Activated T-helper 1 cell treated with Interleukin-2 at 50 U/mL for 16 hours (primary cell): Measurements from ENCODE around the gene RAB34.

Experiments
- DNase-seq: peaks from one replicate; pipeline ENCODE4 v3.0.0-alpha.2; 2020; ENCODE audit warnings: low read depth

The RAB34 gene

GRCh38 chr17:28717578-28718332 lies at the start of gene RAB34:
Gene RAB34 (minus strand): TSS chr17:28717868. CDS start chr17:28717266, 602 bp downstream.
- no peak for DNase-seq

- no peak for DNase-seq
Observed at GRCh38 chr17:28765038-28765437, 47.4 kb upstream of the RAB34 start.

- peak; percentile 51 for DNase-seq
Observed at GRCh38 chr17:28763804-28764266, 46.2 kb upstream of the RAB34 start.

GRCh38 chr17:28763137-28763799 lies 45.6 kb upstream of the RAB34 start:
- no peak for DNase-seq

- no peak for DNase-seq
Observed at GRCh38 chr17:28760601-28761562, 43.2 kb upstream of the RAB34 start.

- DNase-seq, result no peak
Observed at GRCh38 chr17:28759256-28759865, 41.7 kb upstream of the RAB34 start.

GRCh38 chr17:28758411-28759121 lies 40.9 kb upstream of the RAB34 start:
- DNase-seq, result no peak

- no peak for DNase-seq
Observed at GRCh38 chr17:28756049-28756804, 38.6 kb upstream of the RAB34 start.

GRCh38 chr17:28755486-28755885 lies 37.8 kb upstream of the RAB34 start:
- DNase-seq, result no peak

- no peak for DNase-seq
Observed at GRCh38 chr17:28751600-28752366, 34.1 kb upstream of the RAB34 start.

- DNase-seq, result peak; percentile 73
Observed at GRCh38 chr17:28750178-28751047, 32.7 kb upstream of the RAB34 start.

- DNase-seq, result no peak
Observed at GRCh38 chr17:28749516-28750177, 32.0 kb upstream of the RAB34 start.

GRCh38 chr17:28748852-28749515 lies 31.3 kb upstream of the RAB34 start:
- no peak for DNase-seq

- DNase-seq, result no peak
Observed at GRCh38 chr17:28747801-28748750, 30.4 kb upstream of the RAB34 start.

GRCh38 chr17:28747051-28747691 lies 29.5 kb upstream of the RAB34 start:
- DNase-seq, result no peak

- no peak for DNase-seq
Observed at GRCh38 chr17:28746611-28747050, 29.0 kb upstream of the RAB34 start.
